GM12864 (cell line): ENCODE results near the gene COIL.

Experiments
- DNase-seq: peaks from one replicate; pipeline ENCODE4 v3.0.0-alpha.2; 2011; ENCODE audit warnings: low read depth
- H3K4me3 ChIP-seq: 2 replicates; pipeline ENCODE4 v1.5.1; 2011; ENCODE audit warnings: mild to moderate bottlenecking, low read depth, low read length, control low read depth
- CTCF ChIP-seq: IDR thresholded peaks from 2 replicates; pipeline ENCODE4 v1.5.1; 2011; ENCODE audit warnings: low read depth, mild to moderate bottlenecking, moderate library complexity, low read length, control low read depth, inconsistent platforms; ENCODE audit errors: missing control alignments

COIL gene

DNA sequence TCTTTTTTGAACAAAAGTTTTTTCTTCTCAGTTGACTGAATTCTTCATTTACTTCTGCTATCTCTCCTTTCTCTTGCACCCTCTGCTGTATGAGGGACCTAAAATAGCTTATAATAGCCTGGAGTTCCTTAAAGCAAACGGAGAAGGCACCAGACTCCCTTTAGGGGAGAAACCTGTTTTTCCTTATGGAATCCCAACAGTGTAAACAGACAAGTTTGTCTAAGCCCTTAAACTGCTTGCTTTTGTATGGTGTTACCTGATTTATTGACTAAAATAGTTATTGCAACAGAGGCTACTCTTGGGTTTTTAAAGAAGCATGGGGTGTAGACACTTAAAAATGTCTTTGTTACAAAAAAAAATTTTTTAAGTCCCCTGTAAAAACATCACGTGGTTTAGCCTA is 34.1 kb downstream of the COIL start:
- no peak overlapping the region for H3K4me3 ChIP-seq
- no peak for TF ChIP-seq CTCF
- no peak for DNase-seq

DNA sequence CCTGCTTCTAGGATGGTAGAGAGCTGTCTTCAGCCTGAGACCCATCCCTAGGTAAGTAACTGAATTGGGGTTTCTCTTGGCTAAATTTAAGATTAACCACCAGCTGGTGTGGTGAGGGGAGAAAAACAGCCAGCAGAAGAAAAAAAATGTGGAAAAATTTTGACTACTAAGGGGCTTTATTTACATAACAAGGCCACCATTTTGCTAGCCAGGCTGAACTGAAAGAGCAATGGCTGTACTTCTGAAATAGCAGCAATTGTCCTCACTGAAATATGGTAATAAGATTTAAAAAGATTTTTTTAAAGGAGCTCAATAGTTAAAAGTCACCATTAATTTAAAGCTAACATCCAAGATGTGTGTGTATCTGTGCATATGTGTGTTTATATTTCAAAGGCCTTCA is 34.6 kb downstream of the COIL start:
- H3K4me3 ChIP-seq, result no peak overlapping the region
- TF ChIP-seq CTCF, result no peak

DNA sequence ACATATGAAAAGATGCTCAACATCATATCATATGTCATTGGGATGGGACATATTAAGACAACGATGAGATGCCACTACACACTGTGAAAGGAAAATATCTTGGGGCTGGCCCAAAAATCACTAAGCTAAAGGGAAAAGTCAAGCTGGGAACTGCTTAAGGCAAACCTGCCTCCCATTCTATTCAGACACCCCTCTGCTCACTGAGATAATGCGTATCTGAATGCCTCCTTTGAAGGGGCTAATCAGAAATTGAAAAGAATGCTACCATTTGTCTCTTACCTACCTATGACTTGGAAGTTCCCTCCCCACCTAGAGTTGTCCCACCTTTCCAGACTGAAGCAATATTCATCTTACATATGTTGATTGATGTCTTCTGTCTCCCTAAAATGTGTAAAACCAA is 35.8 kb downstream of the COIL start:
- H3K4me3 ChIP-seq, result no peak overlapping the region
- no peak for DNase-seq
- TF ChIP-seq CTCF, result no peak

More for the DNA sequence above, 34.6 kb downstream of the COIL start:
- DNase-seq, result no peak

GRCh38 chr17:56919717-56920116 is 41.1 kb downstream of the COIL start:
- no peak for DNase-seq
- TF ChIP-seq CTCF, result no peak
- no peak overlapping the region for H3K4me3 ChIP-seq

- no peak for DNase-seq
- TF ChIP-seq CTCF, result no peak
- no peak overlapping the region for H3K4me3 ChIP-seq
These were observed 41.9 kb downstream of the COIL start for GRCh38 chr17:56918916-56919315.

DNA sequence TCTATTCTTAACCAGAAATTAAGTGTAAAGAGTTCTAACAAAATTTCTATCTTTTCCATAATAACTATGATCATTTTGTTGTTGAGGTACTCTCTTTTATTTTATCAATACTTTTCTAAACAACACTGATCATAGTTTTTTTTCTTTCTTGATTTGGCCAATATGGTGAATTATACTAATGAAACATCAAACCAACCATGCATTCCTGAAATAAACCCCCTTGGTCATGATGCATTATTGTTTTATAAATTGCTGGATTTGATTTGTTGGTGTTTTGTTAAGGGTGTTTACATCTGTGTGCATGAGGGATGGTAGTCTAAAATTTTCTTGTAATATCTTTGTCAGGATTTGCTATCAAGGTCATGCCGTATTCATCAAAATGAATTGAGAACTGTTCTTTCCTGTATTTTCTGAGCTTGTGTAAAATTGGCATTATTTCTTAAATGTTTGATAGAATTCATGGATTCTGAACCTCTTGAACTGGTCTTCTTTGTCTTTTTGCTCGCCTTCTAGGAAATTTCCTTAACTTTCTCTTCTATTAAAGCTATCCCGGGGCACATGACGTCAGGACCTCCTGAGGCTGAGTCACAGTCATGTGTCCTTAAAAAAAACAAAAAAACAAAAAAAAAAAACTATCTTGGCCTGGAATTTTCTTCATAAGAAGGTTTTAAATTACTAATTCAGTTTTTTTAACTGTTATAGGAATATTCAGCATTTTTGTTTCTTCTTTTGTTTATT is 43.1 kb downstream of the COIL start:
- DNase-seq, result no peak
- H3K4me3 ChIP-seq, result no peak overlapping the region
- TF ChIP-seq CTCF, result no peak
